Liver (tissue), 9 donors: Measurements from ENCODE around the gene TACC2. TPM values are rescaled to one million over a fixed set of nuclear protein-coding genes. Genes with fewer than 3 reads are reported as not detected.
"Not testable (repeated sequence)": the region's sequence is repeated elsewhere in the genome, so short reads cannot be mapped to it uniquely, and the experiment has no call there.

Experiments
- DNase-seq: peaks from one replicate; pipeline ENCODE4 v3.0.0-alpha.2; 2017; ENCODE audit warnings: low spot score
- H3K27ac ChIP-seq, 2 donors: one replicate each; pipeline ENCODE4 v1.7.0; 2013; ENCODE audit warnings: inconsistent platforms in 2 of 2, low read length in 2 of 2, control low read depth in 1 of 2, low read depth in 1 of 2, mild to moderate bottlenecking in 1 of 2
- H3K27me3 ChIP-seq, 4 donors: one replicate each; pipeline versions ENCODE4 v1.6.1 to v1.7.0; 2013; ENCODE audit warnings: low read length in 3 of 4, inconsistent platforms in 1 of 4, mild to moderate bottlenecking in 1 of 4, moderate library complexity in 1 of 4; ENCODE audit not compliant: control insufficient read depth in 4 of 4, insufficient read depth in 4 of 4
- H3K36me3 ChIP-seq, 4 donors: one replicate each; pipeline versions ENCODE4 v1.6.1 to v1.7.0; 2013; ENCODE audit warnings: low read length in 3 of 4, mild to moderate bottlenecking in 3 of 4, low read depth in 1 of 4, moderate library complexity in 1 of 4; ENCODE audit not compliant: control insufficient read depth in 4 of 4, insufficient read depth in 3 of 4
- H3K4me1 ChIP-seq, 4 donors: one replicate each; pipeline versions ENCODE4 v1.6.1 to v1.7.0; 2013; ENCODE audit warnings: low read length in 3 of 4, mild to moderate bottlenecking in 3 of 4, moderate library complexity in 1 of 4; ENCODE audit not compliant: control insufficient read depth in 4 of 4, insufficient read depth in 4 of 4
- H3K4me3 ChIP-seq, 3 donors: one replicate each; pipeline versions ENCODE4 v1.6.1 to v1.7.0; 2013; ENCODE audit warnings: low read length in 3 of 3, control low read depth in 1 of 3, low read depth in 1 of 3, mild to moderate bottlenecking in 1 of 3
- H3K9ac ChIP-seq, 2 donors: one replicate each; pipeline ENCODE4 v1.7.0; 2013; ENCODE audit warnings: low read length in 2 of 2, mild to moderate bottlenecking in 2 of 2, moderate library complexity in 2 of 2, control low read depth in 1 of 2, low read depth in 1 of 2
- H3K9me3 ChIP-seq, 4 donors: one replicate each; pipeline versions ENCODE4 v1.6.1 to v1.7.0; 2013; ENCODE audit warnings: low read length in 3 of 4; ENCODE audit not compliant: control insufficient read depth in 4 of 4
- ATF3 ChIP-seq: IDR thresholded peaks from 2 replicates; pipeline ENCODE4 v1.6.1; 2016; ENCODE audit warnings: antibody characterized with exemption
- EGR1 ChIP-seq, 2 donors: IDR thresholded peaks; 2 replicates each; pipeline ENCODE4 v1.6.1; 2016 to 2018; ENCODE audit warnings: antibody characterized with exemption in 2 of 2, low read depth in 2 of 2
- FOXA1 ChIP-seq: IDR thresholded peaks from 2 replicates; pipeline ENCODE4 v1.6.1; 2016; ENCODE audit warnings: antibody characterized with exemption
- FOXA2 ChIP-seq: IDR thresholded peaks from 2 replicates; pipeline ENCODE4 v1.6.1; 2016; ENCODE audit warnings: antibody characterized with exemption
- GABPA ChIP-seq, 2 donors: IDR thresholded peaks in 1 of 2; conservative IDR thresholded peaks in 1 of 2; 2 replicates each; pipeline ENCODE4 v1.6.1; 2016; ENCODE audit warnings: antibody characterized with exemption in 2 of 2, mild to moderate bottlenecking in 1 of 2, moderate library complexity in 1 of 2
- HNF4A ChIP-seq, 2 donors: conservative IDR thresholded peaks; 2 replicates each; pipeline ENCODE4 v1.6.1; 2016; ENCODE audit warnings: antibody characterized with exemption in 2 of 2, mild to moderate bottlenecking in 2 of 2
- HNF4G ChIP-seq: IDR thresholded peaks from 2 replicates; pipeline ENCODE4 v1.6.1; 2016; ENCODE audit warnings: antibody characterized with exemption
- JUND ChIP-seq, 2 donors: IDR thresholded peaks; 2 replicates each; pipeline ENCODE4 v1.6.1; 2016; ENCODE audit warnings: antibody characterized with exemption in 2 of 2
- MAX ChIP-seq: IDR thresholded peaks from 2 replicates; pipeline ENCODE4 v1.6.1; 2016; ENCODE audit warnings: antibody characterized with exemption
- NR2F2 ChIP-seq: IDR thresholded peaks from 2 replicates; pipeline ENCODE4 v1.6.1; 2016; ENCODE audit warnings: antibody characterized with exemption
- RAD21 ChIP-seq, 2 donors: IDR thresholded peaks; 2 replicates each; pipeline ENCODE4 v1.6.1; 2016; ENCODE audit warnings: antibody characterized with exemption in 2 of 2, mild to moderate bottlenecking in 2 of 2
- REST ChIP-seq: IDR thresholded peaks from 2 replicates; pipeline ENCODE4 v1.6.1; 2016; ENCODE audit warnings: antibody characterized with exemption, mild to moderate bottlenecking
- RXRA ChIP-seq, 2 donors: IDR thresholded peaks; 2 replicates each; pipeline ENCODE4 v1.6.1; 2017 to 2018; ENCODE audit warnings: antibody characterized with exemption in 2 of 2, mild to moderate bottlenecking in 1 of 2
- SP1 ChIP-seq: IDR thresholded peaks from 2 replicates; pipeline ENCODE4 v1.6.1; 2018; ENCODE audit warnings: antibody characterized with exemption, mild to moderate bottlenecking
- TAF1 ChIP-seq: conservative IDR thresholded peaks from 2 replicates; pipeline ENCODE4 v1.6.1; 2016; ENCODE audit warnings: antibody characterized with exemption, mild to moderate bottlenecking
- YY1 ChIP-seq: IDR thresholded peaks from 2 replicates; pipeline ENCODE4 v1.6.1; 2016; ENCODE audit warnings: antibody characterized with exemption, mild to moderate bottlenecking
- ZBTB33 ChIP-seq: IDR thresholded peaks from 2 replicates; pipeline ENCODE4 v1.6.1; 2016; ENCODE audit warnings: antibody characterized with exemption
- WGBS: extraction: QIAGEN DNeasy Blood & Tissue Kit; methylation state at CpG from one replicate; pipeline ENCODE4 v1.1.7; 2013; 5-methylcytosine and 5-hydroxymethylcytosine counted together
- polyA plus RNA-seq, 2 donors: library from polyadenylated mRNA; stranded (reverse) in 1 of 2; unstranded in 1 of 2; fragments of 200-250 nt in 1 of 2; fragments of >200 nt in 1 of 2; fragmentation: Nextera tagmentation in 1 of 2; extraction: Ambion mirVana in 1 of 2; gene quantifications; one replicate each; pipeline versions ENCODE4 v1.2.1 to v1.2.3, GENCODE V29; 2013 to 2015
- total RNA-seq, 2 donors: library from RNA; depleted of rRNA; stranded (reverse); fragments of >200 nt; gene quantifications; one replicate each; pipeline ENCODE4 v1.2.3, GENCODE V29; 2014
- TF ChIP-seq, protein P1 (sequence below): fragments of 150-350 bp; IDR thresholded peaks from 2 replicates; pipeline ENCODE4 v1.5.1; 2017; ENCODE audit warnings: improper control_type of control experiment, low read depth, low read length; ENCODE audit not compliant: missing input control
- donor health status: healthy.
- donor health status: healthy.
- donor health status: healthy.
- donor health status: healthy.
- donor health status: healthy.

TACC2 gene
- total and polyA plus RNA-seq, 4 donors: 1.5 to 9.1 (median 7.8) TPM

- Histone ChIP-seq H3K9me3 (no peaks in the 10 kb centered on the region), H3K36me3 (no peaks in the 10 kb centered on the region), H3K27me3 (no peaks in the 10 kb centered on the region), H3K4me1 (peaks cover 1 to 19% (median 14%) of the 10 kb centered on the region in 4 donors), H3K27ac (no peak overlapping the region), H3K9ac (no peak overlapping the region), H3K4me3 (no peak overlapping the region)
- no peak for TF ChIP-seq HNF4G
- TF ChIP-seq HNF4A (conservative IDR thresholded peaks at IDR 0.05): peak; percentile 52 to 61
- DNase-seq: no peak
- 49% methylated on average over 3 of the region's 3 CpGs for WGBS
Observed at GRCh38 chr10:122014652-122015248, 25.8 kb downstream of the TACC2 start.

- H3K9ac ChIP-seq, H3K27ac ChIP-seq: not testable (repeated sequence)
Observed at GRCh38 chr10:122017926-122018325, 29.0 kb downstream of the TACC2 start.

DNA sequence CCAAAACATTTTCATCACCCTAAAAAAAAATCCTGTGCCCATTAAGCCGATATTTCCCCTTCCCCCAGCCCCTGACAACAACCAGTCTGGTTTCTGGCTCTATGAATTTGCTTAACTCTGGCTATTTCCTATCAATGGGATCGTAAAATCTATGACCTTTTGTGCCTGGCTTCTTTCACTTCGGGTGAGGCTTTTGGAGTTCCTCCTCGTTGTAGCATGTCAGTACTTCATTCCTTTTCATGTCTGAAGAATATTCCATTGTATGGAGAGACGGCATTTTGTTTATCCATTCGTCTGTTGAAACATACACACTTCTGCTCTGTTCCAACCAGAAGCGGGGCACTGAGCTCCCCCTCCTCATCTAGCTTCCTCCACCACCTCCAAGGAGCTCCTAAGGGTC lies 29.5 kb downstream of the TACC2 start:
- Histone ChIP-seq H3K4me1 (peaks cover 0 to 13% (median 8%) of the 10 kb centered on the region in 4 donors), H3K4me3 (no peak overlapping the region), H3K9me3 (no peaks in the 10 kb centered on the region), H3K27ac (peak overlapping the region in 1 of 2 donors; percentile 86), H3K27me3 (no peaks in the 10 kb centered on the region), H3K9ac (no peak overlapping the region), H3K36me3 (no peaks in the 10 kb centered on the region)
- TF ChIP-seq NR2F2 (no peak), YY1 (no peak), HNF4A (conservative IDR thresholded peaks at IDR 0.05) (no peak), REST (no peak), EGR1 (IDR thresholded peaks at IDR 0.05; ENCODE audit: low read depth in 2 of 2) (no peak), ATF3 (no peak), HNF4G (no peak), SP1 (no peak), TAF1 (no peak), GABPA (IDR thresholded peaks at IDR 0.05 in 1 of 2, conservative IDR thresholded peaks at IDR 0.05 in 1 of 2) (no peak), RXRA (IDR thresholded peaks at IDR 0.05) (no peak), FOXA2 (no peak), FOXA1 (no peak), ZBTB33 (no peak), JUND (IDR thresholded peaks at IDR 0.05) (no peak), RAD21 (IDR thresholded peaks at IDR 0.05) (no peak), MAX (no peak)
- TF ChIP-seq, protein P1, sequence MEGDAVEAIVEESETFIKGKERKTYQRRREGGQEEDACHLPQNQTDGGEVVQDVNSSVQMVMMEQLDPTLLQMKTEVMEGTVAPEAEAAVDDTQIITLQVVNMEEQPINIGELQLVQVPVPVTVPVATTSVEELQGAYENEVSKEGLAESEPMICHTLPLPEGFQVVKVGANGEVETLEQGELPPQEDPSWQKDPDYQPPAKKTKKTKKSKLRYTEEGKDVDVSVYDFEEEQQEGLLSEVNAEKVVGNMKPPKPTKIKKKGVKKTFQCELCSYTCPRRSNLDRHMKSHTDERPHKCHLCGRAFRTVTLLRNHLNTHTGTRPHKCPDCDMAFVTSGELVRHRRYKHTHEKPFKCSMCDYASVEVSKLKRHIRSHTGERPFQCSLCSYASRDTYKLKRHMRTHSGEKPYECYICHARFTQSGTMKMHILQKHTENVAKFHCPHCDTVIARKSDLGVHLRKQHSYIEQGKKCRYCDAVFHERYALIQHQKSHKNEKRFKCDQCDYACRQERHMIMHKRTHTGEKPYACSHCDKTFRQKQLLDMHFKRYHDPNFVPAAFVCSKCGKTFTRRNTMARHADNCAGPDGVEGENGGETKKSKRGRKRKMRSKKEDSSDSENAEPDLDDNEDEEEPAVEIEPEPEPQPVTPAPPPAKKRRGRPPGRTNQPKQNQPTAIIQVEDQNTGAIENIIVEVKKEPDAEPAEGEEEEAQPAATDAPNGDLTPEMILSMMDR: no peak
- no peak for DNase-seq
- 71% methylated on average over 7 of the region's 7 CpGs for WGBS

More at GRCh38 chr10:122017926-122018325, 29.0 kb downstream of the TACC2 start:
- 80% methylated on average over 4 of the region's 4 CpGs for WGBS
- not testable (repeated sequence) for H3K4me3 ChIP-seq, H3K27me3 ChIP-seq, DNase-seq, H3K36me3 ChIP-seq, H3K9me3 ChIP-seq
- H3K4me1 ChIP-seq: peaks cover 1 to 19% (median 12%) of the 10 kb centered on the region in 4 donors
